HG02840 (cell line): ENCODE measurements around the gene CBFB.
"Not testable (repeated sequence)": the region's sequence is repeated elsewhere in the genome, so short reads cannot be mapped to it uniquely, and the experiment has no call there.

ENCODE experiments used
- ATAC-seq: cut with Tn5 transposase; IDR thresholded peaks from one replicate; pipeline ENCODE4 v1.9.1; 2021; ENCODE audit warnings: mild to moderate bottlenecking, moderate library complexity, moderate number of reproducible peaks; ENCODE audit not compliant: unreplicated experiment, low FRiP score

Gene CBFB

GRCh38 chr16:67028696-67029253, at the start of gene CBFB:
CBFB (plus strand) TSS chr16:67029149; CDS start chr16:67029408, 259 bp downstream.
- peak; percentile 66 for ATAC-seq

GRCh38 chr16:66983033-66983432, 45.9 kb upstream of the CBFB start:
- ATAC-seq: no peak

- ATAC-seq: no peak
These were observed 44.0 kb upstream of the CBFB start for GRCh38 chr16:66984892-66985311.

- ATAC-seq: no peak
These were observed 42.4 kb upstream of the CBFB start for GRCh38 chr16:66986559-66986958.

- ATAC-seq: no peak
These were observed 40.7 kb upstream of the CBFB start, which contains the start of gene CES4A for GRCh38 chr16:66988197-66988788. CES4A (plus strand) TSS chr16:66988589; CDS start chr16:66988773, 184 bp downstream.

- ATAC-seq: no peak
These were observed 37.3 kb upstream of the CBFB start for GRCh38 chr16:66991545-66992077.

GRCh38 chr16:66993558-66993957, 35.4 kb upstream of the CBFB start:
- ATAC-seq: not testable (repeated sequence)

- ATAC-seq: no peak
These were observed 32.5 kb upstream of the CBFB start for GRCh38 chr16:66996324-66996982.

- ATAC-seq: no peak
These were observed 32.0 kb upstream of the CBFB start for GRCh38 chr16:66996983-66997358.

- no peak for ATAC-seq
These were observed 28.3 kb upstream of the CBFB start for GRCh38 chr16:67000384-67001351.

GRCh38 chr16:67001726-67002125, 27.2 kb upstream of the CBFB start:
- ATAC-seq: no peak

- ATAC-seq: no peak
These were observed 21.9 kb upstream of the CBFB start for GRCh38 chr16:67006930-67007658.

- no peak for ATAC-seq
These were observed 19.8 kb upstream of the CBFB start for GRCh38 chr16:67009158-67009557.

- ATAC-seq: no peak
These were observed 17.7 kb upstream of the CBFB start for GRCh38 chr16:67011274-67011673.

- ATAC-seq: no peak
These were observed 15.6 kb upstream of the CBFB start for GRCh38 chr16:67013233-67013822.

- no peak for ATAC-seq
These were observed 14.9 kb upstream of the CBFB start for GRCh38 chr16:67013823-67014633.

- ATAC-seq: no peak
These were observed 14.2 kb upstream of the CBFB start for GRCh38 chr16:67014634-67015312.

- ATAC-seq: no peak
These were observed 13.6 kb upstream of the CBFB start for GRCh38 chr16:67015313-67015731.
